HFFc6 (cell line): ENCODE results near the gene BATF. TPM values are rescaled to one million over a fixed set of nuclear protein-coding genes. Genes with fewer than 3 reads are reported as not detected.
A peak's percentile ranks its signal among the peaks of the same experiment; 100 is the strongest.

Source experiments
- DNase-seq: peaks from one replicate; pipeline ENCODE4 v3.0.0-alpha.2; 2018
- H3K27ac Mint-ChIP-seq: 2 replicates; pipeline ENCODE4 v1.8.0; 2020; ENCODE audit warnings: mild to moderate bottlenecking, mixed read lengths
- H3K27me3 Mint-ChIP-seq: 2 replicates; pipeline ENCODE4 v1.8.0; 2021; ENCODE audit warnings: mild to moderate bottlenecking, moderate library complexity, mixed read lengths; ENCODE audit not compliant: insufficient read depth
- H3K36me3 Mint-ChIP-seq: 2 replicates; pipeline ENCODE4 v1.8.0; 2021; ENCODE audit warnings: low read depth, mixed read lengths
- H3K4me1 Mint-ChIP-seq: 2 replicates; pipeline ENCODE4 v1.8.0; 2020; ENCODE audit warnings: low read depth, mixed read lengths
- H3K4me3 Mint-ChIP-seq: 2 replicates; pipeline ENCODE4 v1.8.0; 2020; ENCODE audit warnings: mild to moderate bottlenecking, moderate library complexity, mixed read lengths
- H3K9me3 Mint-ChIP-seq: 2 replicates; pipeline ENCODE4 v1.8.0; 2020; ENCODE audit warnings: mild to moderate bottlenecking, mixed read lengths
- total RNA-seq, 6 experiments: library from RNA; stranded (reverse); fragmentation: NEBNext Ultra II Directional; extraction: Animal tissue kit (Norgen Biotek cat#: 25700); gene quantifications; 2 replicates in 1 of 6; 3 replicates in 5 of 6; pipeline ENCODE4 v1.2.3, GENCODE V29; 2021
- TF ChIP-seq, protein P1 (sequence below): fragments of 200-600 bp; sonication (generic); IDR thresholded peaks from 2 replicates; pipeline ENCODE4 v1.5.0; 2021; ENCODE audit warnings: antibody characterized with exemption, mild to moderate bottlenecking

The BATF gene
- total RNA-seq, 6 experiments from 2014 or later = not detected

DNA sequence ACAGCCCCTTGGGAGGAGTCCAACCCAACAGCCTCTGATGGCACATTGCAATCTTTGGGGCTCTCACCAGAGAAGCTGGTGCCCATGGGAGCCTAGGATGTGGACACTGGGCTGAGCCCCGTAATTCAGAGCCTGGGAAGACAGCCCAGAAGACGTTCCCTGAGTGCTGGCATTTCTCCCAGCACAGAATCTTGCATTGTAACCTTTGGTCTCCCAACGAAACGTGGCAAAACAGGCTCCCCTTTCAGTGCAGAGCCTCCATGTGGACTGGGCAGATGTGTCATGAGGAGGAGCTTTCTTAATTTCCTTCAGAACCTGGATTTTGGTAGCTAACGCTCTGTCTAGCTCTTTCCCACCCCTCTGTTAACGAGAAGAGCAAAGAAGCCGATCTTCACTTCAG, 26.3 kb downstream of the BATF start:
- DNase-seq = peak; percentile 28
- H3K4me3 Mint-ChIP-seq = no peak overlapping the region
- TF ChIP-seq, protein P1, sequence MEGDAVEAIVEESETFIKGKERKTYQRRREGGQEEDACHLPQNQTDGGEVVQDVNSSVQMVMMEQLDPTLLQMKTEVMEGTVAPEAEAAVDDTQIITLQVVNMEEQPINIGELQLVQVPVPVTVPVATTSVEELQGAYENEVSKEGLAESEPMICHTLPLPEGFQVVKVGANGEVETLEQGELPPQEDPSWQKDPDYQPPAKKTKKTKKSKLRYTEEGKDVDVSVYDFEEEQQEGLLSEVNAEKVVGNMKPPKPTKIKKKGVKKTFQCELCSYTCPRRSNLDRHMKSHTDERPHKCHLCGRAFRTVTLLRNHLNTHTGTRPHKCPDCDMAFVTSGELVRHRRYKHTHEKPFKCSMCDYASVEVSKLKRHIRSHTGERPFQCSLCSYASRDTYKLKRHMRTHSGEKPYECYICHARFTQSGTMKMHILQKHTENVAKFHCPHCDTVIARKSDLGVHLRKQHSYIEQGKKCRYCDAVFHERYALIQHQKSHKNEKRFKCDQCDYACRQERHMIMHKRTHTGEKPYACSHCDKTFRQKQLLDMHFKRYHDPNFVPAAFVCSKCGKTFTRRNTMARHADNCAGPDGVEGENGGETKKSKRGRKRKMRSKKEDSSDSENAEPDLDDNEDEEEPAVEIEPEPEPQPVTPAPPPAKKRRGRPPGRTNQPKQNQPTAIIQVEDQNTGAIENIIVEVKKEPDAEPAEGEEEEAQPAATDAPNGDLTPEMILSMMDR = no peak
- H3K27me3 Mint-ChIP-seq = peaks cover 35% of the 10 kb centered on the region
- H3K9me3 Mint-ChIP-seq = no peaks in the 10 kb centered on the region
- H3K36me3 Mint-ChIP-seq = no peaks in the 10 kb centered on the region
- H3K27ac Mint-ChIP-seq = no peak overlapping the region
- H3K4me1 Mint-ChIP-seq = no peaks in the 10 kb centered on the region

DNA sequence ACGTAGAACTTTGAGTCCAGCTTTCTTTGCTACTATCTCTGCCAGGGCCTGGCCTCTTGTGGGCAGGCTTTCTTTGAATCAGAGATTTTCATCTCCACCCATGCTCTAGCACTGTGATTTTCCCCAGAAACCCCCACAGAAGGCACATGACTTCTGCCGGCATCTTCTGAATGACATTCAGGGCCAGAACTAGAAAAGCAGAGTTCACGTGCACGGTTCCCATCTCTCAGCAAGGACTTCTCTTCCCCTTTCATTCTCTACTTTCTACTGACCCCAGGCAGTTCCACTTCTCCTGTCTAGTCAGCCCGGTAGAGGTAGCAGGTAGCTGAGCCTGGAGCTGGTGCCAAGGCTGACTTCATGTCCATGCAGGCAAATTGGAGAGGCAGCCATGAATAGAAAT, 26.9 kb downstream of the BATF start:
- peaks cover 2% of the 10 kb centered on the region for H3K4me1 Mint-ChIP-seq
- no peak overlapping the region for H3K27ac Mint-ChIP-seq
- no peak for DNase-seq
- no peak overlapping the region for H3K4me3 Mint-ChIP-seq
- TF ChIP-seq, protein P1 = no peak
- no peaks in the 10 kb centered on the region for H3K36me3 Mint-ChIP-seq
- no peaks in the 10 kb centered on the region for H3K9me3 Mint-ChIP-seq
- peaks cover 35% of the 10 kb centered on the region for H3K27me3 Mint-ChIP-seq

DNA sequence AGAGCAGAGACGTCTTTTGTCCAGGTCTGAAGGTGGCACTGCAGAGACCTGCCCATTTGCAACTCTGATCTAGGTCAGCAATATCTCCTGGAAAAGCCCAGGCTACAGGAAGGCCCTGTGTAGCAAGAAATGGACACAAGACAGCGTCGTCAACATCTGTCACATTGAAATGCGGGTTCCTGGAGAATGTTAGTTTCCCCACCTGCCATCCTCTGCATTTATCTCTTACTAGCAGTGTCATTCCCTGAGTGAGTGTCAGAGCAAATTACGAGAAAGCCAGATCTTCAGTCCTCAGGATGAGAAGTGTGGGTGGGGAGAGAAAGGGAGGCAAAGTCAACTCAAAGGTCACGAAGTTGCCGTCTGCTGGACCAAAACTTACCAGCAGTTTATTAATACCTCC, 28.8 kb downstream of the BATF start:
- Mint-ChIP-seq H3K4me3 (no peak overlapping the region), H3K9me3 (no peaks in the 10 kb centered on the region), H3K27ac (no peak overlapping the region), H3K4me1 (peaks cover 10% of the 10 kb centered on the region), H3K36me3 (no peaks in the 10 kb centered on the region), H3K27me3 (peaks cover 33% of the 10 kb centered on the region)
- TF ChIP-seq, protein P1 = no peak
- no peak for DNase-seq

DNA sequence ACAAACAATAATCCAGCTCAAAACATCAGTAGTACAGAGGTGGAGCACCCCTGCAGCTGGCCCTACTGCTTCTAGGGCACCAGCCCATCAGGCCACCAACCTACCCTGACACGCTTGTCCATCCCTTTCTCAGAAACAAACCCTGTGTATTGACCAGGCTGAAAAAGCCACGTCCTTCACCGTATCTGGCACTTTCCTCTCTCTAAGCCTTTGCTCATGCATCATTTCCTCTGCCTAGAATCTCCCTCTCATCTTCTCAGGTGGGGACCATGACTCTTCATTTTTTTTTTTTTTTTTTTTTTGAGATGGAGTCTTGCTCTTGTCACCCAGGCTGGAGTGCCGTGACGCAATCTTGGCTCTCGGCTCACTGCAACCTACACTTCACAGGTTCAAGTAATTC, 30.9 kb downstream of the BATF start:
- Mint-ChIP-seq H3K36me3 (no peaks in the 10 kb centered on the region), H3K27me3 (peaks cover 21% of the 10 kb centered on the region), H3K4me3 (no peak overlapping the region), H3K9me3 (no peaks in the 10 kb centered on the region), H3K27ac (no peak overlapping the region), H3K4me1 (peaks cover 10% of the 10 kb centered on the region)
- no peak for DNase-seq
- TF ChIP-seq, protein P1 = no peak

DNA sequence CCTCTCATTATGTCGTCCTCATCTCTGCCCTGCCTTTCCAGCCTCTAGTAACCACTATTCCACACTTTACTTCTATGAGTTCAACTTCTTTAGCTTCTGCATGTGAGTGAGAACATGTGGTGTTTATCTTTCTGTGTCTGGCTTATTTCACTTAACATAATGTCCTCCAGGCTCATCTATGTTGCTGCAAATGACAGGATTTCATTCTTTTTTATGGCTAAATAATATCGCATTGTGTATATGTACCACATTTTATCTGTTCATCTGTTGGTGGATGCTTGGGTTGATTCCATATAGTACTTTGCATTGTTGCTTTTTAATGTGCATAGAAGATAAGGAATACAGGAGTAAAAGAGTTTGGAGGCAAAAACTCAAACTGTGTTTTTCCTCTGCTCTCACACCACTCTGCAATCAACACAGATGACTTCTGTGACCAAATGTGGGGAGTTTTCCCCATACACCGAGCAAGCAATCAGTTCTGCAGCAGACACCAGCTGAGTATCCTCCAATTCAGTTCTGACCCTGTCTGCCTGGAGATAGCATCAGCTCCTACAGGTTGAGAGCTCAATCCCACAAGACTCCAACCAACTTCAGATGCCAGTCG, 31.6 kb downstream of the BATF start:
- Mint-ChIP-seq H3K27me3 (peaks cover 19% of the 10 kb centered on the region), H3K9me3 (no peaks in the 10 kb centered on the region), H3K4me1 (peaks cover 10% of the 10 kb centered on the region), H3K4me3 (no peak overlapping the region), H3K36me3 (no peaks in the 10 kb centered on the region), H3K27ac (no peak overlapping the region)
- no peak for DNase-seq
- TF ChIP-seq, protein P1 = no peak

DNA sequence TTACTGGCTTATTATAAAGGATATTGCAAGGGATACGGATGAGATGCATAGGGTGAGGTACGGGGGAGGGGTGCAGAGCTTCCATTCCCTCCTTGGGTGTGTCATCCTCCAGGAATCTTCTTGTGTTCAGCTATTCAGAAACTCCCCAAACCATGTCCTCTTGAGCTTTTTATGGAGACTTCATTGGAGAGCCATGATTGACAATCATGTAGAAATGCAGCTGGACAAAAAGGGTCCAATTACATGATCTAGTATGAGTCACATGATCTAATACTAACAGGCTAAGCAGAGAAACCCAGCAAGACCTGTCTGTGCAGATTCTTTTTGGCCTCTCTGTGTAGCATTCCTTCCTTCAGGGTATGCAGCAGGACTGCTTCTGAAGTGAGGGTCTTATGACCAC, 32.2 kb downstream of the BATF start:
- H3K27ac Mint-ChIP-seq = no peak overlapping the region
- peaks cover 19% of the 10 kb centered on the region for H3K27me3 Mint-ChIP-seq
- no peaks in the 10 kb centered on the region for H3K9me3 Mint-ChIP-seq
- peaks cover 11% of the 10 kb centered on the region for H3K4me1 Mint-ChIP-seq
- no peaks in the 10 kb centered on the region for H3K36me3 Mint-ChIP-seq
- no peak overlapping the region for H3K4me3 Mint-ChIP-seq
- no peak for DNase-seq
- TF ChIP-seq, protein P1 = no peak
